AG04450 (cell line): ENCODE results near the gene EIF2D. TPM values are rescaled to one million over a fixed set of nuclear protein-coding genes. Genes with fewer than 3 reads are reported as not detected.
A peak's percentile ranks its signal among the peaks of the same experiment; 100 is the strongest.

Source experiments
- CTCF ChIA-PET: fragments of 300-600, 350-600 bp; formaldehyde crosslinking; extraction: SDS; loops from one replicate; lab custom pipeline; 2022; ENCODE audit warnings: antibody characterized with exemption, inconsistent platforms; lab: Charles Lee
- POLR2A ChIA-PET: fragments of 350-600 bp; formaldehyde crosslinking; extraction: SDS; loops from one replicate; lab custom pipeline; 2021; ENCODE audit warnings: antibody characterized with exemption, inconsistent platforms; lab: Yijun Ruan, JAX
- DNase-seq: peaks from one replicate; pipeline ENCODE4 v3.0.0-alpha.2; 2011; ENCODE audit warnings: low read depth, low spot score
- H3K27ac ChIP-seq: one replicate; pipeline ENCODE4 v1.5.1; 2012; ENCODE audit warnings: low read depth, low read length, control low read depth
- H3K27me3 ChIP-seq: one replicate; pipeline ENCODE4 v1.6.0; 2012; ENCODE audit warnings: low read length; ENCODE audit not compliant: control insufficient read depth, insufficient read depth
- H3K4me3 ChIP-seq: 2 replicates; pipeline ENCODE4 v1.5.1; 2011; ENCODE audit warnings: mild to moderate bottlenecking, low read depth, low read length, control low read depth
- H3K9me3 ChIP-seq: 2 replicates; pipeline ENCODE4 v1.5.1; 2012; ENCODE audit warnings: low read length; ENCODE audit not compliant: control insufficient read depth, insufficient read depth
- CTCF ChIP-seq: IDR thresholded peaks from 2 replicates; pipeline ENCODE4 v1.5.1; 2011; ENCODE audit warnings: low read depth, low read length, control low read depth, inconsistent platforms
- polyA plus RNA-seq: library from polyadenylated mRNA; depleted of rRNA; stranded (reverse); fragments of >200 nt; gene quantifications from 2 replicates; pipeline ENCODE4 v1.2.3, GENCODE V29; 2011

Gene EIF2D
- polyA plus RNA-seq, 1 experiment: 74.0 TPM

GRCh38 chr1:206658264-206658980 is 46.2 kb upstream of the EIF2D start:
- Histone ChIP-seq H3K27me3 (peaks cover 8% of the 10 kb centered on the region), H3K9me3 (no peaks in the 10 kb centered on the region; the same call in 1 of the 2 replicates), H3K27ac (no peak overlapping the region), H3K4me3 (no peak overlapping the region)
- DNase-seq: no peak
- peak; percentile 73 for TF ChIP-seq CTCF
- ChIA-PET CTCF (interaction anchor here (0.6 to 11.0 kb wide), 6 partner anchors 10 to 50 kb away, joined by 3 to 202 read pairs (median 5); partner anchors contain the start of gene DYRK3), POLR2A (no interaction called here)

GRCh38 chr1:206657751-206658150 is 45.5 kb upstream of the EIF2D start:
- no peak for DNase-seq
- no peaks in the 10 kb centered on the region; the same call in 1 of the 2 replicates for H3K9me3 ChIP-seq
- CTCF ChIA-PET: interaction anchor here (1.0 to 11.0 kb wide), 5 partner anchors 9 to 49 kb away, joined by 3 to 202 read pairs (median 7); partner anchors contain the start of gene DYRK3
- H3K4me3 ChIP-seq: no peak overlapping the region
- no peak overlapping the region for H3K27ac ChIP-seq
- POLR2A ChIA-PET: interaction anchor here (0.5 kb wide), 1 partner anchor 22 kb away, joined by 3 read pairs; the partner anchor contains the start of gene DYRK3
- TF ChIP-seq CTCF: no peak
- peaks cover 5% of the 10 kb centered on the region for H3K27me3 ChIP-seq

- Histone ChIP-seq H3K9me3 (no peaks in the 10 kb centered on the region; the same call in 1 of the 2 replicates), H3K27me3 (peaks cover 2% of the 10 kb centered on the region), H3K27ac (no peak overlapping the region), H3K4me3 (no peak overlapping the region)
- ChIA-PET POLR2A (no interaction called here), CTCF (interaction anchor here (1.4 to 5.1 kb wide), 3 partner anchors 7 to 26 kb away, joined by 7 to 55 read pairs (median 23); no protein-coding TSS in a partner anchor)
- no peak for DNase-seq
- TF ChIP-seq CTCF: no peak
Observed at GRCh38 chr1:206656936-206657335, 44.7 kb upstream of the EIF2D start.

GRCh38 chr1:206655471-206655882 is 43.2 kb upstream of the EIF2D start:
- H3K9me3 ChIP-seq: no peaks in the 10 kb centered on the region; the same call in 1 of the 2 replicates
- peaks cover 2% of the 10 kb centered on the region for H3K27me3 ChIP-seq
- ChIA-PET CTCF (interaction anchor here (0.7 to 5.1 kb wide), 6 partner anchors 9 to 165 kb away, joined by 3 to 55 read pairs (median 3); no protein-coding TSS in a partner anchor), POLR2A (interaction anchor here (1.2 kb wide), 1 partner anchor 20 kb away, joined by 3 read pairs; the partner anchor contains the start of gene DYRK3)
- peak overlapping the region; percentile 21 for H3K27ac ChIP-seq
- no peak overlapping the region for H3K4me3 ChIP-seq
- no peak for TF ChIP-seq CTCF
- DNase-seq: no peak
